PC-9 (cell line): ENCODE results near the gene SLC39A9. TPM values are rescaled to one million over a fixed set of nuclear protein-coding genes. Genes with fewer than 3 reads are reported as not detected.
"Not testable (repeated sequence)": the region's sequence is repeated elsewhere in the genome, so short reads cannot be mapped to it uniquely, and the experiment has no call there.

Experiments used
- BruUV-seq: library from RNA; stranded (reverse); fragments of 400-500 nt; replicated peaks from 2 replicates; lab custom pipeline; 2021; lab: Mats Ljungman, UMichigan
- CTCF ChIA-PET: fragments of 300-600 bp; sonication (Branson Sonifier 250); formaldehyde crosslinking; loops from one replicate; lab custom pipeline; 2022; ENCODE audit warnings: antibody characterized with exemption; lab: Charles Lee
- POLR2A ChIA-PET: fragments of 300-600 bp; sonication (Branson Sonifier 250); formaldehyde crosslinking; loops from one replicate; lab custom pipeline; 2022; ENCODE audit warnings: antibody characterized with exemption; ENCODE audit not compliant: unreplicated experiment; lab: Charles Lee
- DNase-seq, 2 experiments: peaks; one replicate each; pipeline versions ENCODE4 v3.0.0 to v3.0.0-alpha.2; 2015 to 2022; ENCODE audit warnings: mixed read lengths in 1 of 2
- H2AFZ ChIP-seq: fragments of 200-600 bp; sonication (generic); 2 replicates; pipeline ENCODE4 v1.8.1; 2017; ENCODE audit warnings: antibody characterized with exemption
- H3F3A ChIP-seq: fragments of 200-600 bp; sonication (generic); 2 replicates; pipeline ENCODE4 v1.8.1; 2017; ENCODE audit warnings: antibody characterized with exemption, mild to moderate bottlenecking, low read depth; ENCODE audit not compliant: insufficient read depth
- H3K27ac ChIP-seq: fragments of 200-600 bp; sonication (generic); 2 replicates; pipeline ENCODE4 v1.6.1; 2016; ENCODE audit warnings: mixed run types
- H3K27me3 ChIP-seq: fragments of 200-600 bp; sonication (generic); 2 replicates; pipeline ENCODE4 v1.6.1; 2016; ENCODE audit warnings: low read depth, mixed run types; ENCODE audit not compliant: insufficient read depth
- H3K36me3 ChIP-seq: fragments of 200-600 bp; sonication (generic); 2 replicates; pipeline ENCODE4 v1.6.1; 2016; ENCODE audit warnings: low read depth, mixed run types
- H3K4me1 ChIP-seq: fragments of 200-600 bp; sonication (generic); replicated peaks from 2 replicates; pipeline ENCODE4 v1.6.1; 2016; ENCODE audit warnings: mixed run types; ENCODE audit not compliant: insufficient read depth
- H3K4me2 ChIP-seq: fragments of 200-600 bp; sonication (generic); 2 replicates; pipeline ENCODE4 v1.6.1; 2017; ENCODE audit warnings: mixed run types
- H3K4me3 ChIP-seq: fragments of 200-600 bp; sonication (generic); 2 replicates; pipeline ENCODE4 v1.6.1; 2016; ENCODE audit warnings: mixed run types
- H3K79me2 ChIP-seq: fragments of 200-600 bp; sonication (generic); 2 replicates; pipeline ENCODE4 v1.6.1; 2017; ENCODE audit warnings: low read depth, mixed run types
- H3K9me2 ChIP-seq: fragments of 200-600 bp; sonication (generic); 2 replicates; pipeline ENCODE4 v1.8.1; 2017; ENCODE audit warnings: mild to moderate bottlenecking; ENCODE audit not compliant: insufficient read depth
- H3K9me3 ChIP-seq: fragments of 200-600 bp; sonication (generic); 2 replicates; pipeline ENCODE4 v1.8.1; 2016; ENCODE audit warnings: low read depth; ENCODE audit not compliant: insufficient read depth
- H4K20me1 ChIP-seq: fragments of 200-600 bp; sonication (generic); 2 replicates; pipeline ENCODE4 v1.8.1; 2017; ENCODE audit not compliant: insufficient read depth
- EZH2 ChIP-seq: fragments of 200-600 bp; sonication (generic); IDR thresholded peaks from 2 replicates; pipeline ENCODE4 v1.8.0; 2017; ENCODE audit warnings: antibody characterized with exemption, low read depth
- intact Hi-C: fragments of 100-400 bp; cut with micrococcal nuclease; formaldehyde crosslinking; loops from one replicate; pipeline ENCODE4 v1.10.0; 2022; ENCODE audit not compliant: unreplicated experiment
- total RNA-seq: library from RNA; stranded (reverse); gene quantifications from 2 replicates; pipeline ENCODE4 v1.2.3, GENCODE V29; 2021
- TF ChIP-seq, protein P1 (sequence below): fragments of 200-600 bp; sonication (generic); conservative IDR thresholded peaks from 2 replicates; pipeline ENCODE4 v1.6.1; 2017; ENCODE audit warnings: mixed run types, antibody characterized with exemption, mild to moderate bottlenecking, moderate library complexity

SLC39A9 gene
- total RNA-seq, 1 experiment from 2014 or later, result 95.1 TPM

DNA sequence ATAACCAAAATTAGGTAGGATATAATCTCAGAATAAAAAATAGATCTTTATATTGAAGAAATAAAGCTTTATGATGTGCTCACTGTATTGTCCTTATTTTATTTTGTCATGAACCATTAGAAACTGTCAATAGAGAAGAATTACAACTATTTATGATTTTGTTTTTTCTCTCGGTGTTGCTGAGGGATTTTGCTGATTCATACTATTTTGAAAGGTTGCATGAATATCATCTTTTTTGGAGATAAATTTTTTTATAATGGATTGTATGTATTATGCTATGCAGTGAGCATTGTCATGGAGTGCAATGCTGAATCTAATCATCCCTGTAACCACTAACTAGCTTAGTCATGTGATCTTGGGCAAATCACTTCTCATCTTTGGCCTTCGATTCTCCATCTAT lies 15.0 kb downstream of the SLC39A9 start:
- Histone ChIP-seq H3K27me3 (no peaks in the 10 kb centered on the region), H3K4me2 (no peak overlapping the region), H3K9me2 (no peaks in the 10 kb centered on the region), H3K4me1 (no peaks in the 10 kb centered on the region), H2AFZ (no peak overlapping the region), H3K27ac (no peak overlapping the region), H4K20me1 (peaks cover 46% of the 10 kb centered on the region), H3K4me3 (no peak overlapping the region), H3K9me3 (no peaks in the 10 kb centered on the region; the same call in 1 of the 2 replicates), H3K79me2 (peaks cover 92% of the 10 kb centered on the region), H3K36me3 (no peaks in the 10 kb centered on the region), H3F3A (no peaks in the 10 kb centered on the region)
- intact Hi-C loops, result no loop called here
- BruUV-seq, result no TSS peak
- no peak for DNase-seq
- CTCF ChIA-PET, result interaction anchor here (0.7 kb wide), 1 partner anchor 21 kb away, joined by 5 read pairs; no protein-coding TSS in a partner anchor
- POLR2A ChIA-PET, result no interaction called here
- TF ChIP-seq, protein P1, sequence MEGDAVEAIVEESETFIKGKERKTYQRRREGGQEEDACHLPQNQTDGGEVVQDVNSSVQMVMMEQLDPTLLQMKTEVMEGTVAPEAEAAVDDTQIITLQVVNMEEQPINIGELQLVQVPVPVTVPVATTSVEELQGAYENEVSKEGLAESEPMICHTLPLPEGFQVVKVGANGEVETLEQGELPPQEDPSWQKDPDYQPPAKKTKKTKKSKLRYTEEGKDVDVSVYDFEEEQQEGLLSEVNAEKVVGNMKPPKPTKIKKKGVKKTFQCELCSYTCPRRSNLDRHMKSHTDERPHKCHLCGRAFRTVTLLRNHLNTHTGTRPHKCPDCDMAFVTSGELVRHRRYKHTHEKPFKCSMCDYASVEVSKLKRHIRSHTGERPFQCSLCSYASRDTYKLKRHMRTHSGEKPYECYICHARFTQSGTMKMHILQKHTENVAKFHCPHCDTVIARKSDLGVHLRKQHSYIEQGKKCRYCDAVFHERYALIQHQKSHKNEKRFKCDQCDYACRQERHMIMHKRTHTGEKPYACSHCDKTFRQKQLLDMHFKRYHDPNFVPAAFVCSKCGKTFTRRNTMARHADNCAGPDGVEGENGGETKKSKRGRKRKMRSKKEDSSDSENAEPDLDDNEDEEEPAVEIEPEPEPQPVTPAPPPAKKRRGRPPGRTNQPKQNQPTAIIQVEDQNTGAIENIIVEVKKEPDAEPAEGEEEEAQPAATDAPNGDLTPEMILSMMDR, result no peak
- no peak for TF ChIP-seq EZH2

DNA sequence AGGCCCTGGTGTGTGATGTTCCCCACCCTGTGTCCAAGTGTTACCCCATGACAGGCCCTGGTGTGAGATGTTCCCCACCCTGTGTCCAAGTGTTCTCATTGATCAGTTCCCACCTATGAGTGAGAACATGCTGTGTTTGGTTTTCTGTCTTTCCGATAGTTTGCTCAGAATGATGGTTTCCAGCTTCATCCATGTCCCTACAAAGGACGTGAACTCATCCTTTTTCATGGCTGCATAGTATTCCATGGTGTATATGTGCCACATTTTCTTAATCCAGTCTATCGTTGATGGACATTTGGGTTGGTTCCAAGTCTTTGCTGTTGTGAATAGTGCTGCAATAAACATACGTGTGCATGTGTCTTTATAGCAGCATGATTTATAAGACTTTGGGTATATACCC lies 17.6 kb downstream of the SLC39A9 start:
- intact Hi-C loops, H3K4me1 ChIP-seq, H2AFZ ChIP-seq, POLR2A ChIA-PET, H3K9me2 ChIP-seq, H3K27me3 ChIP-seq, BruUV-seq, H3K27ac ChIP-seq, H3F3A ChIP-seq, H3K36me3 ChIP-seq, H3K9me3 ChIP-seq, H3K4me3 ChIP-seq, CTCF ChIA-PET, DNase-seq, H3K4me2 ChIP-seq: not testable (repeated sequence)
- peaks cover 93% of the 10 kb centered on the region for H3K79me2 ChIP-seq
- peaks cover 40% of the 10 kb centered on the region for H4K20me1 ChIP-seq

DNA sequence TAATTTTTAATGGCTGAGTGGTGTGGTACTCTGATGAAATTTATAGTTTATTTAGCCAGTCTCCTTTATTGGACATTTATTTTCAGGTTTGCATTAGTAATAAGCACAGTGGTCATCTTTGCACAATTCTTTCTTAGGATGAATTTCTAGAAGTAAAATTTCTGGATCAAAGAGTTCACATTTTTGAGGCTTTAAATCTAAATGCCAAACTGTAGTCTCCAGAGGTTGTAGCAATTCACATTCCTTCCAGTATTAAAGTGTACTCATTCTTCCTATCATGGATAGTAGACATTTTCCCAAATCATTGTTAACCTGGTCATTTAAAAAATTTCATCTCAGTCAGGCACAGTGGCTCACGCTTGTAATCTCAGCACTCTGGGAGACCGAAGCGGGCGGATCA lies 24.8 kb downstream of the SLC39A9 start:
- POLR2A ChIA-PET, result no interaction called here
- Histone ChIP-seq H3F3A (no peaks in the 10 kb centered on the region), H4K20me1 (peaks cover 41% of the 10 kb centered on the region), H3K36me3 (peaks cover 19% of the 10 kb centered on the region; the same call in 1 of the 2 replicates), H3K27ac (no peak overlapping the region), H3K4me2 (no peak overlapping the region), H3K27me3 (no peaks in the 10 kb centered on the region), H3K9me2 (no peaks in the 10 kb centered on the region), H2AFZ (no peak overlapping the region), H3K79me2 (peaks cover 45% of the 10 kb centered on the region), H3K9me3 (no peaks in the 10 kb centered on the region), H3K4me1 (no peaks in the 10 kb centered on the region), H3K4me3 (no peak overlapping the region)
- no peak for DNase-seq
- no TSS peak for BruUV-seq
- CTCF ChIA-PET, result no interaction called here
- no peak for TF ChIP-seq EZH2
- TF ChIP-seq, protein P1, result no peak
- intact Hi-C loops, result no loop called here
